Stimulated activated naive CD8-positive, alpha-beta T cell treated with anti-CD3 and anti-CD28 coated beads, Interleukin-15, Interleukin-2, amounts not matched to agents 100 ng/mL and 50 ng/mL, for 24 hours (primary cell): Measurements from ENCODE around the gene SPOCK1.
"Not testable (repeated sequence)": the region's sequence is repeated elsewhere in the genome, so short reads cannot be mapped to it uniquely, and the experiment has no call there.

Experiments
- H3K27ac Mint-ChIP-seq: one replicate; pipeline ENCODE4 v1.8.0; 2021; ENCODE audit warnings: mild to moderate bottlenecking, mixed read lengths
- H3K27me3 Mint-ChIP-seq: one replicate; pipeline ENCODE4 v1.8.0; 2021; ENCODE audit warnings: mixed read lengths
- H3K36me3 Mint-ChIP-seq: one replicate; pipeline ENCODE4 v1.8.0; 2021; ENCODE audit warnings: low read depth, mixed read lengths
- H3K4me1 Mint-ChIP-seq: one replicate; pipeline ENCODE4 v1.8.0; 2021; ENCODE audit warnings: low read depth, mixed read lengths
- H3K4me3 Mint-ChIP-seq: one replicate; pipeline ENCODE4 v1.8.0; 2021; ENCODE audit warnings: mild to moderate bottlenecking, mixed read lengths
- H3K9me3 Mint-ChIP-seq: one replicate; pipeline ENCODE4 v1.8.0; 2021; ENCODE audit warnings: mixed read lengths

Gene SPOCK1

DNA sequence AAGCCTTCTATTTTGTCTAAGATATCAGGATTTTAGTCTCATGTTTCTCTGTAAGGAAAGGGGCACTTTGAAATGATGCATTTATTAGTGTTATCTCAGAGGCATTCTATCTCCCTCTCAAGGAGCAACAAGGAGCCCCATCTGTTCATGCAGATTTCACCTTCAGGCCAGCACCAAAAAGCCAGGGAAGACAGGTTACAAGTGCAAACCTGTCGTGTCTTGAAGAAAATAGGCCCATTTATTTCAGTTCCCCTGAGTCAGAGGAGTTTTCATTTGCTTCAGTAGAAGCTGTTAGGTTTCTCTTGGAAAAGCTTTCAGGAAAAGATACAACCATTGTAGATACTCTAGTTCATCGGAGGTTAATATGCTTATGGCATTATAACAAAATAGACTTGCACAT lies 97.2 kb downstream of the SPOCK1 start:
- Mint-ChIP-seq H3K27ac (no peak overlapping the region), H3K4me3 (no peak overlapping the region), H3K9me3 (no peaks in the 10 kb centered on the region), H3K4me1 (no peaks in the 10 kb centered on the region), H3K27me3 (peaks cover 9% of the 10 kb centered on the region), H3K36me3 (no peaks in the 10 kb centered on the region)

DNA sequence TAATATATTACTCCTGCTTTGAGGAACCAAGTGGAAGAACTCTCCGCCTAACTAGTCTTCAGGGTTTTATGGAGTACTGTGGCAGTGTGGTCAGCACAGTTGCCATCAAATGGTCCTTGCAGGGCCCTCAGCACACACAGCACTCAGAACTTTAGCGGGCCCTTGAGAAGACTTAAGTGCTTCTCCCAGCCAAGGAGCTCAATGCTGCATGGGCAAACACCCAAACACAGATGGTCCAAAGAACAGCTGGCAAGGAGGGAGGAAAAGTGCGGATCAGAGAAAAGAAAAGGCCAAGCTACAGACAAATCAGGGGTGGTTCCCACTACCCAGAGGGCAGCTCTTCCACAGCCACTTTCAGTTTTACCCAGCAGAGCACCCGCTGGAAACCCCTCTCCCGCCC lies 98.6 kb downstream of the SPOCK1 start:
- H3K27me3 Mint-ChIP-seq = peaks cover 9% of the 10 kb centered on the region
- H3K27ac Mint-ChIP-seq = no peak overlapping the region
- H3K4me3 Mint-ChIP-seq = no peak overlapping the region
- H3K9me3 Mint-ChIP-seq = no peaks in the 10 kb centered on the region
- no peaks in the 10 kb centered on the region for H3K36me3 Mint-ChIP-seq
- no peaks in the 10 kb centered on the region for H3K4me1 Mint-ChIP-seq

DNA sequence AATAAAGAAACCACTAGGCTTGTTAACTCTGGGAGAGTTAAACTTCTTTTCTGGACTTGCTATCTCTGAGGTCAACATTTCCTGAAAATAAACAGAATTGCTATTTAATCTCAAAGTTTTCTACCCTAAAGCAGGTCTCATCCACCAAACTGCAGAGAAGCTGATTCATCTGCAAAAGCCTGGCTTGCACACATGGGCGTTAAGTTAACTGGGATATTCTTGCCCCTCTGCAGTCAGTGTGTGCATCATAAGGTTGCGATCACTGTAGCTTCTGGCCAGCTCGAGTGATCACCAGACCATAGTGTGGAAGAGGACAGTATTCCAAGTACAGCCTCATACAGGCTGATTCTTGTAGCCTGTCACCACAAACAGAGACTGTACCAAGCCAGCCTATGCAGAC lies 99.2 kb downstream of the SPOCK1 start:
- Mint-ChIP-seq H3K36me3 (no peaks in the 10 kb centered on the region), H3K4me3 (no peak overlapping the region), H3K27me3 (peaks cover 9% of the 10 kb centered on the region), H3K9me3 (no peaks in the 10 kb centered on the region), H3K4me1 (no peaks in the 10 kb centered on the region), H3K27ac (no peak overlapping the region)

DNA sequence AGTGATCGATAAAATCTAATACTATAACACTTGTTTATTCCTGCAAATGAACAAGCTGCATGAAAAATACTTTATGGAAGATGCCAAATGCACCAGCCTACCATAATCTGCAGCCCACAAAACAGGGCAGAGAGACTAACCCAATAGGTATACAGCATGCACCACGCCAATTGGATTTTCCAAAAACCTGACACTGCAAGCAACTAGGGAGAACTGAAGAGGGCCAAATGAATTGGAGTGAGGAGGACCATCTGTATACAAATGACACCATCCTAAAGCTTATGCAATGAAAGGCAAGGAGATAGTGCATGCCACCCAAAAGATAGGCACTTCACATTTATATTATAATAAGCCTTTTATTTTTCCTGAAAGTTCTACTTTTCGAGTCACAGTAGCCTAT lies 100.4 kb downstream of the SPOCK1 start:
- H3K36me3 Mint-ChIP-seq = no peaks in the 10 kb centered on the region
- H3K4me3 Mint-ChIP-seq = no peak overlapping the region
- no peaks in the 10 kb centered on the region for H3K4me1 Mint-ChIP-seq
- H3K9me3 Mint-ChIP-seq = no peaks in the 10 kb centered on the region
- peaks cover 9% of the 10 kb centered on the region for H3K27me3 Mint-ChIP-seq
- H3K27ac Mint-ChIP-seq = no peak overlapping the region

DNA sequence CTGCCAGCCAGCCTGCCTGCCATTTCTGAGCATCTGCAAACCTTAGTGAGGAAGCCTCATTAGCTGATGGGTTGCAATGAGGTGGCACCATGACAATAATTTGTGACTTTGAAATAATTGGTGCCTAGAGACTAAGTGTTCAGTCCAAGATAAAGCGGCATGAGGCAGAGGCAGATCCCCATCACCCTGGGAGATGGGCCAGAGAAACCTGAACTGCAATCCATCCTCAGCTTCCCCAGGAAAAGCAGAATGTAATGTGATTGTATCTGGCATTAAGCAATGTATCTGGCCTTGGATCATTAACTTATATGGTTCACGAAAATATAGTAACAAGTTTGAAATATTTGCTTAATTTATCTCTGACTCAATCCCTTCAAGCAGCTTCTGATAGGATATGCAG lies 101.0 kb downstream of the SPOCK1 start:
- H3K36me3 Mint-ChIP-seq = no peaks in the 10 kb centered on the region
- H3K9me3 Mint-ChIP-seq = no peaks in the 10 kb centered on the region
- H3K27ac Mint-ChIP-seq = no peak overlapping the region
- H3K27me3 Mint-ChIP-seq = peaks cover 5% of the 10 kb centered on the region
- H3K4me1 Mint-ChIP-seq = no peaks in the 10 kb centered on the region
- no peak overlapping the region for H3K4me3 Mint-ChIP-seq

DNA sequence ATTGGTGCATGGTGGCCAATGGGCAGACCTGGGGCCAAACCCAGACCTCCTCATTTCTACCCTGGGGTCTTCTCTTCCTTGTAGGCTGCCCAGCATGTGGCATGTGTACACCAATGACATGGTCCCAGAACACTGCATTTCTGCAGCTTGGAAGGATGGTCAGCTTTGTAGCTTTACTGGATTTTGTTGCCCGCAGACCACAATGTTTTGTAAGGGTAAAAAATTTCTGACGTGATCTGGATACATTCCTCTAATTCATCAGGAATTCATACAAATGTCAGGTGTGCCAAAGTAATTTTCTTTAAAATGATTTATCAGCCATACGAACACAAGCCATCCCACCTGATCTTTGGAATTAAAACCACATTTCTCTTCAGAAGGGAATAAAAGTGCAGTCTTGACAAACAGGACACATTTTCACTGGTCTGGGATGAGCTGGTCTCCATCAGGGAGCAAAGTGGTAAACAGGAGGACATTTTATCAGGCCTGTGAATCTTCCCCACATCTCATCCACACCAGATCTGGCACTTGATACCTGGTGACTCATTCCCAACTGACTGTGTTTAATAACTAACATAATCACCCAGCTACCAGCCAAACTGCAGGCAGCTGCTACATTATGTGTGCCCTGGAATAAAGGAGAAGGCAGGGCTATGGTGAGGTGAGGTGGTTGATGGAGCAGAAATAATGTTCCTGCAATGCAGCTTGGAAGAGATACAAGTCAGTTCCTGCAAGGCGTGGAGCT lies 103.9 kb downstream of the SPOCK1 start:
- H3K4me1 Mint-ChIP-seq = no peaks in the 10 kb centered on the region
- H3K27me3 Mint-ChIP-seq = peaks cover 11% of the 10 kb centered on the region
- H3K9me3 Mint-ChIP-seq = no peaks in the 10 kb centered on the region
- H3K27ac Mint-ChIP-seq = no peak overlapping the region
- H3K36me3 Mint-ChIP-seq = no peaks in the 10 kb centered on the region
- no peak overlapping the region for H3K4me3 Mint-ChIP-seq

DNA sequence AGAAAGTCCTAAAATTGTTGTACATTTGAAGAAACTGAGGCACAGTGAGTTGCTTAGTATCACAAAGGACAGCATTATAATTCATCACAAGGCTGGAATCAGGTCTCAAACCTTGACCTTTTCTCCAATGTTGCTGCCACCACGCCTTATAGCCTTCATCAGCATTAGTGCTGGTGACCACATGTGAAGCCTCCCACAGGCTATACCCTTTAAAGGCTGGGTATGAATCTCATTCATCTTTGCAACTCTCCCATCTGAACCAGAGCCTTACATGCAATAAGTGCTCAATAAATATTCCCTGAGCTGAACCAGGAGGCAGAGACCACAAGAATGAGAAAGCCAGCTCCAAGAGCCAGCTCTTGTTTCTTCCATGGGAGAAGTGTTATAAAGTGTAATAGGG lies 104.7 kb downstream of the SPOCK1 start:
- Mint-ChIP-seq H3K36me3 (no peaks in the 10 kb centered on the region), H3K9me3 (no peaks in the 10 kb centered on the region), H3K4me1 (no peaks in the 10 kb centered on the region), H3K27me3 (peaks cover 11% of the 10 kb centered on the region), H3K27ac (no peak overlapping the region), H3K4me3 (no peak overlapping the region)

DNA sequence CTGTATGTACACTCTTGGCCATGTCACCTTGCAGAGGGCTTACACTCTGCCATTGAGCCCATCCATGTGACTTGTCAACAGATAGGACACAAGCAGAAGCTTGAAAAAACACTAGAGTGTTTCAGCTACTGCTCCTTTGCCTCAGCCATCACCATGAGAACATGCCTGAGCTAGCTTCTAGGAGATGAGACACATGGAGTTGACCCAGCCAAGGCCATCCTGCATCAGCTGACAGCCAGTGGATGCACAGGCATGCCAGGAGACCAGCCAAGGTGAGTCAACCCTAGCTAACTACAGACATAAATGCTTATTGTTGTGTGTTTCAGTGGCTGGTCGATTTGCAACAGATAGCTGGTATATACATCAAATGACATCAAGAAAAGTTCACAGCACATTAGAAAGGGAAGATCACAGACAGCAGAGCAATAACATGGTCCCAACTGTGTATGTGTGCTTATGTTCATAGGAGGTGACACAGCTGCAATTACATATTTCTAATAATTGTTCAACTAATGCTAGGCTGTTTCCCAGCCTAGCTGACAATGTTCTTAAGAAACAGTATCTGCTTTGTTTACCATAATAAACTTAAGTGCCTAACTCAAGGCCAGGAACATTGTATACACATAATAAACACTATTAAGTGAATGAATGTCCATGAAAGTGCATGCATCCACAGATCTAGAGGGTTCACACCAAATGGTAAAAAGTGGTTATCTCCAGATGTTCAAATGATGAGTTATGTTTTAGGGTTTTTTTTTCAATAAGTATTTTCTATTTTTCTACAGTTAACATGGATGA lies 105.7 kb downstream of the SPOCK1 start:
- no peak overlapping the region for H3K4me3 Mint-ChIP-seq
- H3K36me3 Mint-ChIP-seq = no peaks in the 10 kb centered on the region
- H3K27me3 Mint-ChIP-seq = peaks cover 11% of the 10 kb centered on the region
- H3K4me1 Mint-ChIP-seq = no peaks in the 10 kb centered on the region
- H3K9me3 Mint-ChIP-seq = no peaks in the 10 kb centered on the region
- no peak overlapping the region for H3K27ac Mint-ChIP-seq

DNA sequence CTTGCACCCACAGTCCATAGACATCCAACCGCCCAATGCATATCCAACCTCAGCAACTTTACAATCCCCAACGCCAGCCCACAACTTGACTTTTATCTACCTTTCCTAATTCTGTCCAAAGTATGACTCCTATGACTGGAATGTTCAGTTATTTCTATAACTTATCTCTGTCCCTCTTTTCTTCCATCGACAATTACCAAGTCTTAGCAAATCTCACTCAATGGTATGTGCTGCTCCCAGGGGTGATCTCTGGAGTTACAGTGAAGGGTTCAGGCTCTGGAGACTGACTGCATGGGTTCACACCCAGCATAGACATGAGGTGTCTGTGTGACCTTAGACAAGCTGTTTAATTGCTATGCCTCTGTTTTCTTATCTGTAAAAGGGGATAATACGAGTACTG lies 106.9 kb downstream of the SPOCK1 start:
- no peak overlapping the region for H3K27ac Mint-ChIP-seq
- H3K4me3 Mint-ChIP-seq = no peak overlapping the region
- H3K4me1 Mint-ChIP-seq = no peaks in the 10 kb centered on the region
- H3K9me3 Mint-ChIP-seq = no peaks in the 10 kb centered on the region
- peaks cover 11% of the 10 kb centered on the region for H3K27me3 Mint-ChIP-seq
- no peaks in the 10 kb centered on the region for H3K36me3 Mint-ChIP-seq

DNA sequence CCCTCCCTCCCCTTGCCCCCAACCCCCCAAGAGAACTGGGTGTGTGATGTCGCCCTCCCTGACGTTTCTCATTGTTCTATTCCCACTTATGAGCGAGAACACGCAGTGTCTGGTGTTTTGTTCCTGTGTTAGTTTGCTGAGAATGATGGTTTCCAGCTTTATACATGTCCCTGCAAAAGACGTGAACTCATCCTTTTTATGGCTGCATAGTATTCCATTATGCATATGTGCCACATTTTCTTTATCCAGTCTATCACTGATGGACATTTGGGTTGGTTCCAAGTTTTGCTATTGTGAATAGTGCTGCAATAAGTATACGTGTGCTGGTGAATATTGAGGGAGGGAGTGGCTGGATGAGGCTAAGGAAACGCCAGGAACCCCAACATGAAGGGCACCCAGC lies 108.1 kb downstream of the SPOCK1 start:
- H3K4me1 Mint-ChIP-seq, H3K27ac Mint-ChIP-seq, H3K4me3 Mint-ChIP-seq, H3K36me3 Mint-ChIP-seq, H3K9me3 Mint-ChIP-seq: not testable (repeated sequence)
- H3K27me3 Mint-ChIP-seq = peaks cover 11% of the 10 kb centered on the region

DNA sequence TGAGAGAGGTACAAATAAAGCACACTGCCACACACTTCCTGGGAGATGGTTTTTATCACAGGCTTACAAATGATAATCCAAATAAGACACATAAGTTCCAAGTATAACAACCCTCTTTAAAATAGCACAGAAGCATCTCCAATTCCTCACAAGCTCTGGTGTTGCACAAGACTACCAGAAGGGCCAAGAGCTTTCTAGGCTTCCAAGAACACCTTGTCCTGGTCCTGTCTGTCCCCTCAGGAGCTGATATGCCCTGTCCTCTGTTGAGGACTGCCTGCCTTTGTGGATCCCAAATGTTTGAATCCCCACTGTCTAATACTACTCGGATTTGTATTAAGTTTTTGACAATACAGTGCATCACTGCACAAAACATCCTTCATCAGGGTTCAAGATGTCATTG lies 110.1 kb downstream of the SPOCK1 start:
- H3K36me3 Mint-ChIP-seq = no peaks in the 10 kb centered on the region

DNA sequence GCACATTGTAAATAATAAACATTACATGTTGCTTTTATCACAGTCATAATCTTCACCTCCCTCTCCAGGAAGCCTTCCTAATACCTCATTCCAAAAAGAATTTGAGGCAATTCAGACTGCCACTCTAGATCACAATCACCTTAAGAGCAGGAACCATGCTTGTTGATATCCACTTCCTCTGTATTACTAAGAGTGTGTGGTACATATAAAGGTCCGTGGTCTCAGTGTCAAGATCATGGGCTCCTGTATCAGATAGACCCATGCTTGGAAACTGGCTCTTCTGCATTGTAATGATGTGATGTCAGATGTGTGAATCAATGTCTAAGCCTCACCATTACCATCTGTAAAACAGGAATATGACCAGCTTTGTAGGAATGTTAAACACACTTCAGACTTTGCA lies 114.1 kb downstream of the SPOCK1 start:
- Mint-ChIP-seq H3K4me3 (no peak overlapping the region), H3K36me3 (no peaks in the 10 kb centered on the region), H3K4me1 (no peaks in the 10 kb centered on the region), H3K27ac (no peak overlapping the region), H3K9me3 (peaks cover 18% of the 10 kb centered on the region), H3K27me3 (no peaks in the 10 kb centered on the region)

More for the DNA sequence above, 110.1 kb downstream of the SPOCK1 start:
- Mint-ChIP-seq H3K4me1 (no peaks in the 10 kb centered on the region), H3K27ac (no peak overlapping the region), H3K4me3 (no peak overlapping the region), H3K27me3 (peaks cover 11% of the 10 kb centered on the region), H3K9me3 (no peaks in the 10 kb centered on the region)

DNA sequence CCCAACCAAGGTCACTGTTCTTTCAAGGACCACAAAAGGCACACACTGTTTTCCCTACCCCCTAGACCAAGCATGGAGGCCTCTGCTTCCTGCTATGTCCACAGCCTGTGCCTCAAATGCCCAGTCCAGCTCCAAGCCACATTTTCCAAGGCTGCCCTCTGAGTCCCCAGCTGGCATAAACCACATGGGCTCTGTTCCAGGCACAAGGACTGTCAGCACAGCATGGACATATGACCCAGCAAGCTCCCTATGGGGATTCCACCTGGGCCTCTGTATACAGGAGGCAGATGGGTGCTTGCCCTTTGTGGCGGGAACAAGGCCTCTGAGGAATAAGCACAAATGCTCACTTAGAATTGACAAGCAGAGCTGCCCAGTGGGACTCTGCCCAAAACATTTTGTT lies 115.2 kb downstream of the SPOCK1 start:
- Mint-ChIP-seq H3K4me1 (no peaks in the 10 kb centered on the region), H3K27ac (no peak overlapping the region), H3K27me3 (no peaks in the 10 kb centered on the region), H3K36me3 (no peaks in the 10 kb centered on the region), H3K4me3 (no peak overlapping the region), H3K9me3 (peaks cover 19% of the 10 kb centered on the region)

DNA sequence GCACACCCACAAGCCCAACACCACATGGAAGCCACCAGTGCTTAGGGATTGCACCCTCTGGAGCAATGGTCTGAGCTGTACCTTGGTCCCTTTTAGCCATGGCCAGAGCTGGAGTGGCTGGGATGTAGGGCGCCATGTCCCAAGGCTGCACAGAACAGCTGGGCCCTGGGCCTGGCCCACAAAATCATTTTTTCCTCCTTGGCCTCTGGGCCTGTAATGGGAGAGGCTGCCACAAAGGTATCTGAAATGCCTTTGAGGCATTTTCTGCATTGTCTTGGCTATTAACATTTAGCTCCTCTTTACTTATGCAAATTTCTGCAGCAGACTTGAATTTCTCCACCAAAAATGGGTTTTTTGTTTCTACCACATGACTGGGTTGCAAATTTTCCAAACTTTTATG lies 117.6 kb downstream of the SPOCK1 start:
- no peak overlapping the region for H3K4me3 Mint-ChIP-seq
- H3K9me3 Mint-ChIP-seq = peaks cover 19% of the 10 kb centered on the region
- H3K36me3 Mint-ChIP-seq = no peaks in the 10 kb centered on the region
- peaks cover 3% of the 10 kb centered on the region for H3K27me3 Mint-ChIP-seq
- H3K27ac Mint-ChIP-seq = no peak overlapping the region
- H3K4me1 Mint-ChIP-seq = no peaks in the 10 kb centered on the region

DNA sequence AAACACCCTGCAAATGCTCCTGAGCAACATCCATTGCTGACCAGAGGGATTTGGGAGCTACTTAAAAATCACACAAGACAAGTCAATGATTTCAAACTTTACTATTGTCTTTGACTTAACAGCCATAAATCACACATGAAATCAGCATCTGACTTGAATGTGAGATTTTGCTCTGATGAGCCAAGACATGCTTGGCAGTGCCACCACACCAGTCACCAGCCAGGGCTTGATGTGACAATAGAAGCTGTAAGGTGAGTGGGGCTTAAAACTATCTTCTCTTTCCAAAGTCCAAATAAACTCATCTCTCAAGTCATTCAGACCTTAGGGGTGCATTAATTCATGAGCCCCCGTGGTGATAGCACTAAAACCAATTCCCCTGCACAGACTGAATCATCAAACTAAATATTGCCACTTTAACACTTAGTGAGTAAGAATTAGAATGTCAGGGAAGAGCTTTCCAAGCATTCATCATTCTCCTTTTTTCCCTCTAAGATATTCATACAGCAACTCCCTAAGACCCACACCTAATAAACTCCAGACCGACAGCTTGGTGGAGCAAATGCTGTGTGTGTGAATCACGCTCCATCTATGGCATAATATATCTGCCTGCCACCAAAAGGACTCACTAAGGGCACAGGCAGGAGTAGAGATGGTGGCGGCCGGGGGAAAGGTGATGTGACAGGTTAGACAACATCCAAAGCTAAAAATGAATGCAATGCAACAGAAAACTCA lies 119.4 kb downstream of the SPOCK1 start:
- Mint-ChIP-seq H3K36me3 (no peaks in the 10 kb centered on the region), H3K4me3 (no peak overlapping the region), H3K9me3 (peaks cover 19% of the 10 kb centered on the region), H3K27me3 (peaks cover 3% of the 10 kb centered on the region), H3K4me1 (no peaks in the 10 kb centered on the region), H3K27ac (no peak overlapping the region)
